Epidermal melanocyte (primary cell): ENCODE results near the gene LGALS3BP.

Experiments used
- DNase-seq: peaks from one replicate; pipeline ENCODE4 v3.0.0; 2011; ENCODE audit warnings: low spot score; ENCODE audit not compliant: insufficient read length

Gene LGALS3BP

DNA sequence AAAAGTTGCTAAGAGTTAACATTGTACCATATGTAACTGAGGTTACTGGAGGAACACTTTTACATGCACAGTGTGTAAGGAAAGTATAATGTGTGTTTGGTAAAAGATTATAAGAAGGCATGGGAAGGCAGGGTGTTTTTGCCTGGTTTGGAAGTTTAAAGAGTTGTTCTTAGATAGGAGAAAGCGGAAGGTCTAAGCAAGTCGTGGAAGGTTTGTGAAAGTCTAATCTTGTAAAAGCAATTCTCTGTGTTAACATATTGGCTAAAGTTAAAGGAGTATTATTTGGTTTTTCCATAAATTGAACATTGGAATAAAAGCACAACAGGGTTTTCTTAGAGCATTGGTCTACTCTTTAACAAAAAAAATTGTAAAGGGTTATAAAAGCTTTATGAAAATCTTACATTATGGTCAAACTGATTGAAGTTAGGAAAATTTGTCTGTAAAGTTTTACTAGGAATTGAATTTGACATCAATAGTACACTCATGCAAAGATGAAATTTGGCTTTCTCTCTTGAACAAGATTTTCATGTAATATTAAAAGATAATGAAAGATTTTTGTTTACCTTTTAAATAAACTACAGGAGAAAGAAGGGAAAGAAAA lies 34.5 kb upstream of the LGALS3BP start:
- DNase-seq, result no peak

DNA sequence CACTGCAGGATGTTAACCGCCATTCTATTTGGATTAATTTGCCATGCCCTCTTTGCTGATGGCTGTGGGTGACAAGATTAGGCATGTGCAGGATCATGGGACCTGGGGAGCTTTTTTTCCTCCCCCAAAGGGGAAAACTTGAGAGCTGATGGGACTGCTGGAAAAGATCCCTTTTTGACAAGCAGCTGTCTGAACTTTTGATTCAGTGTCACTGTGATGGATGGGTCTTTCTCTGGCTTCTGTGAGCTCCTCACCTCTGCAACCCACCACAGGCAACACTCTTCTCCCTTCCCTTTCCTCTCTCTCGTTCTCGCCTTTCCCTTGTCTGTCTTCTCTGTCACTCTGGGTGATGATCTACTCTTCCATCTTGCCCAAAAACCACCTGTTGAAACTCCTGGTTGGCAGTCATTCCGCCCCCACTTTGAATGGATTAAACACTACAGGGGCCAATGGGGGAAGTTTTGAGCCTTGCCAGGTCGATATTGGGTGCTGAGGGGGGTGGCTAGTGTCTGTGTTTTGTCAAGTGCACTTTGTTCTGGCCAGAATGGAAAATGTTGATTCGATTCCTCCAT lies 32.9 kb upstream of the LGALS3BP start:
- no peak for DNase-seq

DNA sequence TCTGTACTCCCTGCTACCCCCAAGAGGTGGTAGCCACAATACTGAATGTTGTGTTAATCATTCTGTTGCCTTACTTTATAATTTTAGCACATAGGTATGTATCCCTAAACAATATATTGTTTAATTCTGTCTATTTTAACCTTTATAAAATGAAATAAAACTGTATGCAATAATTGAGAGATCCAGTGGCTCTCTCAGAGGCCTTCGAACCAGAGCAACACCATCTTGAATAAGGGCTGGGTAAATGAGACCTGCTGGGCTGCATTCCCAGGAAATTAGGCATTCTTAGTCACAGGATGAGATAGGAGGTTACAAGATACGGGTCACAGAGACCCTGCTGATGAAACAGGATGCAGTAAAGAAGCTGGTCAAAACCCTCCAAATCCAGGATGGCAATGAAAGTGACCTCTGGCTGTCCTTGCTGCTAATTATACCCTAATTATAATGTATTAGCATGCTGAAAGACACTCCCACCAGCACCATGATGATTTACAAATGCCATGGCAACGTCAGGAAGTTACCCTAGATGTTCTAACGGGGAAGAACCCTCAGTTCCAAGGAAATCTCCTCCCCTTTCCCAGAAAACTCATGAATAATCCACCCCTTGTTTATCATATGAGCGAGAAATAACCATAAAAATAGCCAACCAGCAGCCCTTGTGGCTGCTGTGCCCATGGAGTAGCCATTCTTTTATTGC lies 31.9 kb upstream of the LGALS3BP start:
- no peak for DNase-seq

DNA sequence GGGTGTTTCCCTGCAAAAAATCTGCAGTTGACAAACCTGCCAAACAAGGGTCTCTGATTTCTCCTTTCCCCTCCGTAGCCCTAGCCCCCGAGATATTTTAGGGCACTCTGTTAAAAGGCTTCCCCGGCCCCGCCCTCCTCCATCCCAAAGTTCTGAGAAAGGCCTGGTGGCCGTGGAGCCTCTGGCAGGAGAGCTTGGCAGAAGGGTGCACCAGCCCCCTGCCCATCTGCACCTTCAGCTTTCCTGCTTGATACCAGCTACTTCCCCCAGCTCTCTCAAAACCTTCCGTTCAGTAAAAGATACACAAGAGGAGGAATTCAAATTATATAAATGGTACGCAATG lies 30.6 kb upstream of the LGALS3BP start:
- DNase-seq, result no peak

DNA sequence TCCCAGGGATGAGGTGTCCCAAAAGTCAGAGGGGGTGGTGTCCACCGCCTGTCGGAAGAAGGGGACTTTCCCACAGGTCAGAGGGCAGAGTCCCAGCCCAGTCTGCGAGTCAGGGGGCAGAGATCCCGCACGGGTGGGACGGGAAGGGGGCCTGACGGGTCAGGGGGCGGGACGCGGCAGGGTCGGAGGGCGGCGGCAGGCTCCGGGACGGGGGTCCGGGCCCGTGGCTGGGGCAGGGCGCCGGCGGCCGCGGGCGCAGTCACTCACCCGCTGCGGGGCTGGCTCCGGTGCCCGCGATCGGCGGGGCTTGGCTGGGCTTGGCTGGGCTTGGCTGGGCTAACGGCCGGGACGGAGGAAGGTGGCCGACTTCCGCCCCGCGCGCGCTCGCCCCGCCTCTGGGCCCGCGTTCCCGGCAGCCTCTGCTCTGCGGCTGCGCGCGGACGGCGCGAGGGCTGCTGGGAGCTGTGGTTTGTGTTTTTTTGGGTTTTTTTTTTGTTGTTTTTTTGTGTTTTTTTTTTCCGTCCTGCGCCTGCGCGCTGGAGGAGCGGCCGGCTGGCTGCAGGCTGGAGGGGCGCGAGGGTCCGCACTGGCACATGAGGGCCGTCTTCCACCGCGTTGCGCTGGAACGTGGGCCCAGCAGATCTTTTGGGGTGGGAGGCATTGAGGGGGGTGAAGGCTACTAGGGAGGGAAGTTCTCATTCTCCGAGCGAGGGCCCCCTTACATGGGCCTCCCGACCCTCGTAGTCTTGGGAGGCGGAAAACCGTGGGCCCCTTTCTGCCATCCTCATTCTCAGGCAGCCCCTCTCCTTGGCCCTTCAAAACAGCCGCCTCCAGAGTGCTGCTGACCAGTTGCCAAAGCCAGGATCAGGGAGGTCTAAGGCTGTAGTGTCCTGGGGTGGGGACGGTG lies 29.9 kb upstream of the LGALS3BP start, which contains the start of gene CANT1:
Gene CANT1, minus strand, starts transcription at position 368 of the 907 bp plus-strand sequence. CDS start 12,142 bp downstream, outside the sequence.
- peak; percentile 94 for DNase-seq

DNA sequence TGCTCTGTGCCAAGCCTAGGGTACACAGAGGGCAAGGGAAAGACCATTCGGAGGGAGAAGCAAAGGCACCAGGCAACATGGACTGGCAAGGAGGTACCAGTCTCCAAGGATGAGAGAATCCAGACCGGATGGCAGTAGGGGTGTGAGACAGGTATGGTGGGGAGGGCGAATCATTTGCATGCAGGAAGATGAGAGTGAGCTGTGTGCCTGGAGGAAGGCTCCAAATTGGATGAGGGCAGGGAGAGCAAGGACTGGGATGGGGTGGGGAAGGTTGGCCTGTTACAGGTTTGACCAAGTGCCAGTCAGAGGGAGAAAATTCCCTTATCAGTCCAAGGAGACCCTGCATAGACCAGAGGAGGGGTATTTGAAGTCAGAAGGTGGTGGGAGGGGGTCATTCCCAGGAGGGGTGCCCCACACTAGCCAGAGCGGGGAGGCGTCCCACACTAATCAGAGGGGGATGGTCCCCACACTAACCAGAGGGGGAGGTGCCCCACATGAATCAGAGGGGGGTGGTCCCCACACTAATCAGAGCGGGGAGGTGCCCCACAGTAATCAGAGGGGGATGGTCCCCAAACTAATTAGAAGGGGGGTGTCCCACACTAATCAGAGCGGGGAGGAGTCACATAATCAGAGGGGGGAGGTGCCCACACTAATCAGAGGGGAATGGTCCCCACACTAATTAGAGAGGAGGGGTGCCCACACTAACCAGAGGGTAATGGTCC lies 29.1 kb upstream of the LGALS3BP start:
- DNase-seq, result peak; percentile 12

DNA sequence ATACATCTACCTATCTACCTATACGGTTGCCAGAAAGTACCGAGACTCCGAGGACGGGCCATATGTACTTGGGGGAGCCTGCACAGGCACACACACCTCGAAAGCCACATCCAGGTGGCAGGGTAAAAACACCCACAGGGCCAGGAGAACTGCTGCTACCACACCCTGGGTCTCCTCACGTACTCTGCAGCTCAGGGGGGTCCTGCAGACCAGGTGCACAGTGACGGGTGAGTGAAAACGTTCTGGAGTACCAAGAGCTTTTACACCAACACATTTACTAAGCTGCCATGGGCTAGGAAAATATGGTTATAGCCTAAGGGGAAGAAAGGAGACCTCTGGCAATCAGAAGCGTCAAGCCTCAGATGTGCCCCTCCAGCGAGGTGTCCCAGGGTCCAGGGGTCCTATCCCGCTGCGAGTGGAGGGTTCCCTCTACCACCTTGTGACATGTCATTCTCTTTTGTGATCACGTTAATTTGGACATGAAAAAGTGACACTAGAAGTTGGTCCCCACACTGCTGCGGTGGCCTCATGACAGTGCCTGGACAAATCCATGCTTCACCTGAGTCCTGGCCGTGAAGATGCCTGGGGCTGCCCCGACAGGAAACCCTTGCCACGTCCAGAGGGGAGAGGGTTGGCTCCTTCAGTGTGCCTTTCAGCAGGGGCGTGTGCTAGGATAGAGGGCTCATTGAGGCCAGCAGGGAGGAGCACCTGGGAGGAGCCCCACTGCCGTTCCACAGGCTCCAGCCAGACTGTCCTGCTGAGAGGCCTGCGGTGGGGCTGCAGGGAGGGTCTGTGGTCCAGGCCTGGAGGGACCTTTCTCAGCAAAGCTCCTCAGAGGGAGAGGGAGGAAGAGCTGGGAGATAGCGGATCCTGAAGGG lies 28.0 kb upstream of the LGALS3BP start:
- peak; percentile 7 for DNase-seq

DNA sequence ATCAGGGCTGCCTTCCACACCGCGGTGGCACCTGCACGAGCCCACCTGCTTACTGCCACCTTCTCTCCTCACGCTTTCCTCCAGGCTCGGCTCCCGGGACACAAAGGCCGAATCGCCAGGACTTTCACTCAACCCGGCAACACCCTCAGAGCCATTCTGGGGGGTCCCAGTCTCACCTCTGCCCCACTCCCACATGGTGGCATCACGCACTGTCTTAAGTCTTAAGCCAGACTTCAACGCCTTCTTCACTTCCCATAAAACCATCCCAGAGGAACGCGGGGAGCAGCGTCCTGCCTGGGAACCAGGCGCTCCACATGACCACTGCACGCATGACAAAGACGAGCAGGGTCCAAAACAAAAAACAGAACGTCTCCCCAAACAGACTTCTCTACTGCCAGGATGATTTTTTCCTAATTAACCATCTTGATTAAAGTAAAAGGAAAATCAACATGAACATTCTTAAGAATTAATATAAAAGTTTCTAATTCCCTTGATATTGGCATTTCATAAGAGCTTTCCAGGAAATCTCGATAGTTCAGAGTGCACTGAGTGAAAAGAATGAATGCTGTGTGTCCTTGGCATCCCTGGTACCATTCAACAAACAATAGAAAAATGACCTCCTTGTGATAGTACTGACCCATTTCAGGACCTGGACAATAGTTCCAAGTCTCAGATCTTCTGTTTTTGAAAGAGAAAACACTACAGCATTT lies 27.2 kb upstream of the LGALS3BP start:
- no peak for DNase-seq

DNA sequence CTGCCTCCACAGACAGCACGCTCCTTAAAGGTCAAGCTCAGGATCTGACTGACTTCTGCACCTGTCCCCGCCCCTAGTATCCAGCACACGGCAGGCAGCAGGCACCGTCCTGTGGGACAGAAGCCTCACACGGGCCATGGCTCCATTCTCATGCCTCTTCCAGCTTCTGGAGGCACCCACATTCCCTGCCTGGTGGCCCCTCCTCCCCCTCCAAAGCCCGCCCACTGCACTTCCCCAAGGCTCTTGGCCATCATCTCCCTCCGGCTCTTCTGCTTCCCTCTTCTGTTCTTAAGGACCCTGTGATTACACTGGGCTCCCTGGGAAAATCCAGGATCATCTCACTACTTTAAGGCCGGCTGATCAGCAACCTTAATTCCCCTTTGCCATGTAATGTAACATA lies 26.3 kb upstream of the LGALS3BP start:
- DNase-seq, result no peak

DNA sequence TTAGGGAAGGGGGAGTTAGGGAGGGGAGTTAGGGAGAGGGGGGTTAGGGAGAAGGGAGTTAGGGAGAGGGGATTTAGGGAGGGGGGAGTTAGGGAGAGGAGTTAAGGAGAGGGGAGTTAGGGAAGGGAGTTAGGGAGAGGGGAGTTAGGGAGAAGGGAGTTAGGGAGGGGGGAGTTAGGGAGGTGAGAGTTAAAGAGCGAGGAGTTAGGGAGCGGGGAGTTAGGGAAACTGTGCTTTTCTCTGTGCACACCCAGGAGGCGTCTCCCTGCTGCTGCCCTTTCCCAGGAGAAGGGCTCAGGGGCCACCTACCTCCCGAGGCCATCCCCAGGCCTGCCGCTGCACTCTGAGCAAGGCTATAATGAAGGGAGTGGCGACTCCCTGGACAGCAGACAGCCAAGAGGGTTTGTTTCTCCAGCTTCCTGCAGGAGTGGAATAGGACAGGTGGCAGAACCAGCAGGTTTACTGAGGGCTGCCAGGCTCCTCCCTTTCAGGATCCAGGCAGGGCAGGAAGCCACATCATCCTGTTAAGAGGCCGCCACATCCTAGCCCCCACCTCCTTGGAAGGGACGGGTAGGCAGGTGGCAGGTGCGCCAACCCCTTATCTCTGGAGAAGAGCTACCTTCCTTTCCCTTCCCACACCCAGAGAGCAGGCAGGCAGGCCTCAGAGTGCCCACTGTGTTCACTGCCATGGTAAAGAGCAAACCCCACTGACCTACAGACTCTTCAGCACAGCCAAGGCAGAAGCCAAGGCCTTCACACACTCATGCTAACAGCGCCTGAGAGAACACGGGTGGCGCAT lies 25.5 kb upstream of the LGALS3BP start:
- DNase-seq, result no peak

DNA sequence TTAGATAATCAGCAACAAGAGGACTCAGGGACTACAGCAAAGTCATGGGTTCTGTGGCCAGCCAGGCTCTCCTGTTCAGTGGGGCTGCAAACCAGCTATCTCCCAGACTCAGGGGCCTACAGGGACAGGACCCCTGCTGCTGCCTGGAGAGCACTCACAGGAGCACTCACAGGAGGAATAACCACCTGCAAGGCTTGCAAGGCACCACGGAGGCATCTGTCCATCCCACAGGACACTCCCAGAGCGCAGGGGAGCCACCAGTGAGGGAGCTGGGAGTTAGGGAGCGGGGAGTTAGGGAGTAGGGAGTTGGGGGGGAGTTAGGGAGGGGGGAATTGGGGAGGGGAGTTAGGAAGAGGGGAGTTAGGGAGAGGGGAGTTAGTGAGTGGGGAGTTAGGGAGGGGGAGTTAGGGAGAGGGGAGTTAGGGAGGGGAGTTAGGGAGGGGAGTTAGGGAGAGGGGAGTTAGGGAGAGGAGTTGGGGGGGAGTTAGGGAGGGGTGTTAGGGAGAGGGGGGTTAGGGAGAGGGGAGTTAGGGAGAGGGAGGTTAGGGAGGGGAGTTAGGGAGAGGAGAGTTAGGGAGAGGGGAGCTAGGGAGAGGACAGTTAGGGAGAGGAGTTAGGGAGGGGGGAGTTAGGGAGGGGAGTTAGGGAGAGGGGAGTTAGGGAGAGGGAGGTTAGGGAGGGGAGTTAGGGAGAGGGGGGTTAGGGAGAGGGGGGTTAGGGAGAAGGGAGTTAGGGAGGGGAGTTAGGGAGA lies 24.1 kb upstream of the LGALS3BP start:
- no peak for DNase-seq

DNA sequence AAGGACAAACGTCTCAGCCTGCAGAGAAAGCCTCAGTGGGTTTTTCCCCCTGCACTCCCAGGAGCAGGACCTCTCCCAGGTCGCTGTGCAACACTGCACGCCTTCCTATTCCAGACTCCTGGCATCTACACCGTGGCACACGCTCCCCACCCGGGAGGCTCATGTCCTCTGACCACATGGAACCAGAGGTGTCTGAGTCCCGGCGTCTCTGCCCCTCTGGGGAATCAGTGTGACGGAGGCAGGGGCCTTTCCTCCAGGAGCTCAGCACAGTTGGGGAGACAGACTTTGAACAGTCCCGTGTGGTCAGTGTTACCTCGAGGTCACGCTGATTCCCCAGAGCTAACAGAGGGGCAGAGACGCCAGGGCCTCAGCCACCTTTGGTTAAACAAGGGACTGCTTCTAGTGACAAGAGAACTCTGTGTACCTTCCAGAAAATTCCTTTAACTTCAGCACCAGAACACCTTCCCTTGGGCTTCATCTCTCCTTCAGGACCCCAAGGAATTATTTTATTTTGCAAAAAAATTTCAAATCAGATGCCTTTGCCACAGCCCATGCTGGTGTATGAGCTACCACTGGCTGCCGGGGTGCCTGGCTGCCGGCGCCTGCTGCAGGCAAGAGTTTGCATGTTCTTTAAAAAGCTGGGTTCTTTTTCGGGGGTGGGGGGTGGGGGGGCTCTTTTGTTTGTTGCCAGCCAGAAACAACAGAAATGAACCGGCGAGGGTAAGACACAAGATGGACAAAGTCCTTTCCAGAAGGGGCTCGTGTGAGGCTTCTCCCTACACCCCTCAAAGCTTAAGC lies 23.3 kb upstream of the LGALS3BP start:
- peak; percentile 5 for DNase-seq

DNA sequence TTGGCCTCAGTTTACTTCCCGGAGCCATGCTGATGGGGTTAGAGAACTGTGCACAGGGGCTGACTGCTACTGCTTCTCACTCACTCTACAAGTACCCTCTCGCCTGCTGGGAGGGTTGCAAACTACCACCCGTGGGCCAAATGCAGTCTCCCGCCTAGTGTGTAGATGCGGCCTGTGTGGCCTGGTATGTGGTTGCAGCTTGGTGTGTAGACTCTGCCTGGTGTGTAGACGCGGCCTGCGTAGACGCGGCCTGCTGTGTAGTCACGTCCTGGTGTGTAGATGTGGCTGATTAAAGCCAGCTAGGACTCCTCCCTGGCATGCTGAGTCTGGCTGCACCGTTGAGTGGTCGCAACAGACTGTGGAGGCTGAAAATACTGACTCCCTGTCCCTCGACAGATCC lies 22.6 kb upstream of the LGALS3BP start:
- DNase-seq, result no peak

DNA sequence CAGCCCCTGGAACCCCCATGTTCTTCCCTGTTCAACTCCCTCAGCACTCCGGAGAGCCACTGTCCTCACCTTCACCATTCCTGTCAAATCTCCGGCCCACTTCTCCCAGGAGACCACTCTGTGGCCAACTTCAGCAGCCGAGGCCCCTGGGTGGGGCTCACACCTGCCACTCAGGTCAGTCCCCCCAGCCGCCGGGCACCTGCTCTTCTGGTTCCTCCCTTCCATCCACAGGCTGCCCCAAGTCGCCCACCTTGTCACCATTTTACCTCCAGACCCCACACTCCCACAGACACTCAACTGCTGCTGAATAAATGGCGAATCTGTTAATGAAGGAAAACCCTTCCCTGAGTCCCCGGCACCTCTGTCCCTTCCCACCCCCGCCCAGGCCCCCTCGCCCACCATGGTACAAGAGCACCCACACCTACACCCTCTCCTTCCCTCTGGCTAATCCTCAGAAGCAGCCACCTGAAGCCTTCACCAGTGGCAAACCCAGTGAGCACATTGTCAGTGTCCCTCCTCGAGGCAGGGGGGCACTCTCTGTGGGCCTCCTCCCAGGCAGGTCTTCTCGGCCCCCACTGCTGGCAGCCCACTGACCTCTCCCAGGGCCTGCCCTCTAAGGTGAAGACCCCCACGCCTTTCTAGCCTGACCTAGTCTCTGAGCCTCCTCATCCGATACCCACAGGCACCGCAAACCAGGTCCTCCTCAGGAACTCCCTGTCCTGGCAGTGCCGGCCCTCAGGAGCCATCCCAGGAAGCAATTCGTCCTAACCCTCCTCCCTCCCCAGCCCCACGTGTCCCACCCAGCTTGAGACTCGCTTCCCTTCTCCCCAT lies 21.7 kb upstream of the LGALS3BP start:
- peak; percentile 11 for DNase-seq

DNA sequence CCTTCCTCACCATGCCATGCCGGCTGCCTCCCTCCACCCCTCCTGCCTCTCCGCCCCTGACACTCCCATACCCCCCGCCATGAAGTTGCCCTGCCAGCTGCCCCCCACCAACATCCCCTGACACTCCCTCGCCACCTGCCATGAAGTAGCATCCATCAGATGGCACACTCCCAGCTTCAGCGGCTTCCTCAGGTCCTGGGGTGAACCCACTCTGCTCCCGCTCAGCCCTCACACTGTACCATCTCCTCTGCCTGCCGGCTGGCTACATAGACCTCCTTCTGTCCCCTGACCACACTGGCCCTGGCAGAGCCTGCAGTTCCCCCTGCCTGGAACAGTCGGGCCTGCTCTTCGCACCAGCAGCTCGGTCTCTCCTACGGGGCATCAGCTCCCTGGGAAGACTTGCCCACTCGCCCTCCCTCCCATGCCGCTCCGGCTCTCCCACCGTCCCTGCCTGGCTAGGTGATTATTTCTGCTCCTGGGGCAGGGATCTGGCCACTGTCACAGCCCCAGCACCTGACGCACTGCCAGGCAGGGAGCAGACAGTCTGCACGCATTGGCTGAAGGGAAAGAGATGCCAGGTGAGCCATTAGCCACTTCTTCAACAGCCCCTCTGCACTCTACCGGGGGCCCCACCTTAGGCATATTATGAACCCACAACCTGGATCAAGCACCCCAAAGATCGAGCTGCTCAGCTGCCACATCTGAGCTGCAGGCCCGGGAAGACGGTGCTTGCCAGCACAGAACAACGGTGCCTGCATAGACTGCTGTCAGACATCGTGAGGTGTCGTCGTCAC lies 20.9 kb upstream of the LGALS3BP start:
- DNase-seq, result no peak
